SK-MEL-5 (cell line): ENCODE results near the gene EEF2KMT. TPM values are rescaled to one million over a fixed set of nuclear protein-coding genes. Genes with fewer than 3 reads are reported as not detected.
"Not testable (repeated sequence)": the region's sequence is repeated elsewhere in the genome, so short reads cannot be mapped to it uniquely, and the experiment has no call there.

Experiments
- DNase-seq: peaks from one replicate; pipeline ENCODE4 v3.0.0-alpha.2; 2016; ENCODE audit warnings: low read depth, low spot score
- in situ Hi-C: cut with HindIII; loops from 2 replicates; pipeline ENCODE4 v1.10.0; 2016; ENCODE audit warnings: low sequenced_read_pairs, high pct_unique_total_duplicates, low pct_unique_long_range_greater_than_20kb
- total RNA-seq: library from RNA; depleted of rRNA; stranded (reverse); fragments of >200 nt; shearing (Covaris generic); gene quantifications from 2 replicates; pipeline ENCODE4 v1.2.3, GENCODE V29; 2014

Gene EEF2KMT
- total RNA-seq, 1 experiment from 2014 or later = 24.1 TPM

- DNase-seq = no peak
- in situ Hi-C loops = no loop called here
These were observed 20.3 kb downstream of the EEF2KMT start for GRCh38 chr16:5077304-5077703.

GRCh38 chr16:5075637-5076036, 22.0 kb downstream of the EEF2KMT start:
- in situ Hi-C loops = no loop called here
- no peak for DNase-seq

- in situ Hi-C loops, DNase-seq: not testable (repeated sequence)
These were observed 23.8 kb downstream of the EEF2KMT start for GRCh38 chr16:5073771-5074170.

GRCh38 chr16:5073279-5073629, 24.3 kb downstream of the EEF2KMT start:
- in situ Hi-C loops = no loop called here
- no peak for DNase-seq

GRCh38 chr16:5072334-5073278, 25.0 kb downstream of the EEF2KMT start:
- in situ Hi-C loops = no loop called here
- DNase-seq = no peak

GRCh38 chr16:5071681-5072333, 25.8 kb downstream of the EEF2KMT start, which contains the start of gene ALG1:
Gene ALG1, plus strand, starts transcription at chr16:5071843. Its CDS starts 7 bp downstream, at chr16:5071850.
- in situ Hi-C loops = no loop called here
- peak; percentile 85 for DNase-seq

- no peak for DNase-seq
- in situ Hi-C loops = no loop called here
These were observed 26.3 kb downstream of the EEF2KMT start for GRCh38 chr16:5071341-5071680.

- DNase-seq = no peak
- in situ Hi-C loops = no loop called here
These were observed 27.0 kb downstream of the EEF2KMT start for GRCh38 chr16:5070431-5071186.

- in situ Hi-C loops = no loop called here
- no peak for DNase-seq
These were observed 27.7 kb downstream of the EEF2KMT start for GRCh38 chr16:5069854-5070253.

GRCh38 chr16:5069048-5069447, 28.5 kb downstream of the EEF2KMT start:
- DNase-seq = no peak
- in situ Hi-C loops = no loop called here

GRCh38 chr16:5066511-5066910, 31.1 kb downstream of the EEF2KMT start:
- in situ Hi-C loops = no loop called here
- no peak for DNase-seq

- DNase-seq = no peak
- in situ Hi-C loops = no loop called here
These were observed 31.8 kb downstream of the EEF2KMT start, which contains the start of gene C16orf89 for GRCh38 chr16:5065813-5066212. Gene C16orf89, minus strand, starts transcription at chr16:5065956. Its CDS starts 48 bp downstream, at chr16:5065908.

- in situ Hi-C loops = no loop called here
- no peak for DNase-seq
These were observed 32.3 kb downstream of the EEF2KMT start for GRCh38 chr16:5065326-5065725.

GRCh38 chr16:5064915-5065314, 32.7 kb downstream of the EEF2KMT start:
- DNase-seq = no peak
- in situ Hi-C loops = no loop called here

- DNase-seq = peak; percentile 36
- in situ Hi-C loops = no loop called here
These were observed 34.5 kb downstream of the EEF2KMT start for GRCh38 chr16:5062790-5063765.

GRCh38 chr16:5062051-5062450, 35.5 kb downstream of the EEF2KMT start:
- in situ Hi-C loops = no loop called here
- no peak for DNase-seq

- in situ Hi-C loops = no loop called here
- DNase-seq = no peak
These were observed 37.4 kb downstream of the EEF2KMT start for GRCh38 chr16:5060073-5060641.
